Breast epithelium (tissue), 4 donors: Measurements from ENCODE around the gene AMELX. TPM values are rescaled to one million over a fixed set of nuclear protein-coding genes. Genes with fewer than 3 reads are reported as not detected.

ENCODE experiments used
- DNase-seq, 2 donors: peaks; one replicate each; pipeline ENCODE4 v3.0.0-alpha.2; 2019; ENCODE audit warnings: low spot score in 2 of 2
- H3K27ac ChIP-seq, 2 donors: fragments of 200-600 bp; sonication (generic) in 1 of 2; one replicate each; pipeline ENCODE4 v1.5.1; 2016 to 2019; ENCODE audit warnings: mild to moderate bottlenecking in 1 of 2
- H3K27me3 ChIP-seq, 2 donors: fragments of 200-600 bp; sonication (generic) in 1 of 2; one replicate each; pipeline versions ENCODE4 v1.5.1 to v1.6.0; 2017 to 2019; ENCODE audit warnings: control low read depth in 1 of 2, mild to moderate bottlenecking in 1 of 2
- H3K36me3 ChIP-seq: fragments of 200-600 bp; one replicate; pipeline ENCODE4 v1.5.1; 2019
- H3K4me1 ChIP-seq, 2 donors: fragments of 200-600 bp; sonication (generic); one replicate each; pipeline ENCODE4 v1.5.1; 2016 to 2019; ENCODE audit warnings: control low read depth in 1 of 2
- H3K4me3 ChIP-seq, 3 donors: fragments of 200-600 bp; sonication (generic); 1 replicate in 2 of 3; 2 replicates in 1 of 3; pipeline ENCODE4 v1.5.1; 2016 to 2019; ENCODE audit warnings: mild to moderate bottlenecking in 3 of 3, moderate library complexity in 2 of 3
- H3K9me3 ChIP-seq, 2 donors: fragments of 200-600 bp; sonication (generic) in 1 of 2; one replicate each; pipeline ENCODE4 v1.5.1; 2016 to 2019; ENCODE audit warnings: control low read depth in 1 of 2
- CTCF ChIP-seq, 3 donors: fragments of 450-650 bp; IDR thresholded peaks; one replicate each; pipeline ENCODE4 v1.5.1; 2016 to 2017; ENCODE audit warnings: antibody characterized with exemption in 3 of 3, mild to moderate bottlenecking in 3 of 3, moderate library complexity in 3 of 3
- POLR2A ChIP-seq: fragments of 450-650 bp; IDR thresholded peaks from one replicate; pipeline ENCODE4 v1.6.1; 2016; ENCODE audit warnings: antibody characterized with exemption, mild to moderate bottlenecking, moderate library complexity
- POLR2AphosphoS5 ChIP-seq, 3 donors: sonication (generic); formaldehyde crosslinking; IDR thresholded peaks; one replicate each; pipeline ENCODE4 v1.6.1; 2017; ENCODE audit warnings: antibody characterized with exemption in 3 of 3
- intact Hi-C: fragments of 100-400 bp; cut with DNase I; formaldehyde crosslinking; loops from one replicate; pipeline ENCODE4 v1.15.1; 2023; ENCODE audit warnings: low total_unique reads
- total RNA-seq, 3 donors: library from RNA; depleted of rRNA; stranded (reverse); fragments of >200 nt; gene quantifications; one replicate each; pipeline ENCODE4 v1.1.0, GENCODE V29; 2016

The AMELX gene
- total RNA-seq, 3 donors from 2014 or later, result not detected

GRCh38 chrX:11269006-11269405 lies 24.2 kb upstream of the AMELX start:
- Histone ChIP-seq H3K9me3 (no peaks in the 10 kb centered on the region), H3K4me3 (no peak overlapping the region), H3K27me3 (peaks cover 0 to 23% of the 10 kb centered on the region in 2 donors), H3K4me1 (no peaks in the 10 kb centered on the region), H3K27ac (no peak overlapping the region), H3K36me3 (no peaks in the 10 kb centered on the region)
- intact Hi-C loops, result no loop called here
- no peak for TF ChIP-seq POLR2AphosphoS5 (IDR thresholded peaks at IDR 0.05)
- no peak for TF ChIP-seq CTCF (IDR thresholded peaks at IDR 0.05)
- TF ChIP-seq POLR2A, result no peak
- DNase-seq, result no peak

GRCh38 chrX:11269996-11270395 lies 23.2 kb upstream of the AMELX start:
- no peaks in the 10 kb centered on the region for H3K9me3 ChIP-seq
- H3K4me3 ChIP-seq, result no peak overlapping the region
- DNase-seq, result no peak
- H3K36me3 ChIP-seq, result no peaks in the 10 kb centered on the region
- TF ChIP-seq CTCF (IDR thresholded peaks at IDR 0.05) (no peak), POLR2AphosphoS5 (IDR thresholded peaks at IDR 0.05) (no peak), POLR2A (no peak)
- H3K4me1 ChIP-seq, result no peaks in the 10 kb centered on the region
- peaks cover 0 to 17% of the 10 kb centered on the region in 2 donors for H3K27me3 ChIP-seq
- intact Hi-C loops, result loop anchor here (2.0 kb wide), 1 partner anchor 67 kb away; no protein-coding TSS in a partner anchor
- H3K27ac ChIP-seq, result no peak overlapping the region

GRCh38 chrX:11272290-11272689 lies 20.9 kb upstream of the AMELX start:
- Histone ChIP-seq H3K4me3 (no peak overlapping the region), H3K27ac (no peak overlapping the region), H3K9me3 (no peaks in the 10 kb centered on the region), H3K4me1 (no peaks in the 10 kb centered on the region), H3K27me3 (peaks cover 0 to 25% of the 10 kb centered on the region in 2 donors), H3K36me3 (no peaks in the 10 kb centered on the region)
- intact Hi-C loops, result no loop called here
- TF ChIP-seq POLR2AphosphoS5 (IDR thresholded peaks at IDR 0.05) (no peak), CTCF (IDR thresholded peaks at IDR 0.05) (no peak), POLR2A (no peak)
- no peak for DNase-seq

- H3K4me1 ChIP-seq, result no peaks in the 10 kb centered on the region
- H3K9me3 ChIP-seq, result no peaks in the 10 kb centered on the region
- H3K27ac ChIP-seq, result no peak overlapping the region
- peaks cover 0 to 25% of the 10 kb centered on the region in 2 donors for H3K27me3 ChIP-seq
- no peaks in the 10 kb centered on the region for H3K36me3 ChIP-seq
- intact Hi-C loops, result no loop called here
- no peak for DNase-seq
- no peak for TF ChIP-seq POLR2AphosphoS5 (IDR thresholded peaks at IDR 0.05)
- TF ChIP-seq POLR2A, result no peak
- no peak for TF ChIP-seq CTCF (IDR thresholded peaks at IDR 0.05)
- H3K4me3 ChIP-seq, result no peak overlapping the region
Measured at GRCh38 chrX:11272863-11273262, 20.4 kb upstream of the AMELX start.

- Histone ChIP-seq H3K27ac (no peak overlapping the region), H3K36me3 (no peaks in the 10 kb centered on the region), H3K4me1 (no peaks in the 10 kb centered on the region), H3K9me3 (no peaks in the 10 kb centered on the region), H3K4me3 (no peak overlapping the region), H3K27me3 (peaks cover 0 to 24% of the 10 kb centered on the region in 2 donors)
- no peak for DNase-seq
- TF ChIP-seq POLR2AphosphoS5 (IDR thresholded peaks at IDR 0.05), result no peak
- intact Hi-C loops, result no loop called here
Measured at GRCh38 chrX:11273544-11273943, 19.7 kb upstream of the AMELX start.

GRCh38 chrX:11282043-11282442 lies 11.2 kb upstream of the AMELX start:
- H3K4me1 ChIP-seq, result no peaks in the 10 kb centered on the region
- DNase-seq, result no peak
- H3K4me3 ChIP-seq, result no peak overlapping the region
- intact Hi-C loops, result no loop called here
- no peaks in the 10 kb centered on the region for H3K36me3 ChIP-seq
- TF ChIP-seq POLR2AphosphoS5 (IDR thresholded peaks at IDR 0.05), result no peak
- H3K9me3 ChIP-seq, result no peaks in the 10 kb centered on the region
- H3K27ac ChIP-seq, result no peak overlapping the region
- no peaks in the 10 kb centered on the region for H3K27me3 ChIP-seq
